Activated CD4-positive, alpha-beta T cell treated with anti-CD3 and anti-CD28 coated beads, Interleukin-2, amount 50 U/mL, for 1 hour (primary cell): ENCODE data around the gene PSEN2.
"Not testable (repeated sequence)": the region's sequence is repeated elsewhere in the genome, so short reads cannot be mapped to it uniquely, and the experiment has no call there.

Experiments used
- DNase-seq: peaks from one replicate; pipeline ENCODE4 v3.0.0-alpha.2; 2020

The PSEN2 gene

DNA sequence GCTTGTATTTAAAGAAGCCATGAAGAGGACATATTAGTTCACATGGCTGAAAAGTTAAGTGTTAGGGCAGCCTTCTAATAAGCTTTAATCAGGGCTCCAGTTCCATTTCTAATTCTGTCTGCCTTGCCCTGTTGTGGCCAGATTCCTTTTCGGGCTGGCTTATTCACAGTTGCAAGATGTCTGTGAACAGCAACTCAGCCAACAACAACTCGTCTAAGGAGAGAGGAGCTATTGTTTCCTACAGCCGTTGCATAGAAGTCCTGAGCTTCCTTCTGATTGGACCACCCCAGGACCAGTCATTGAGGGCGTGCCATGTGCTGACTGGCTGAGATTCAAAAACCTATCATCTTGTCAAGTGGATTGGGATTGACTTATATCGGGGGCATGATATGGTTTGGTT lies 51.1 kb downstream of the PSEN2 start:
- DNase-seq, result no peak

GRCh38 chr1:226929260-226930111 lies 59.1 kb downstream of the PSEN2 start:
- not testable (repeated sequence) for DNase-seq

- DNase-seq, result no peak
Observed at GRCh38 chr1:226934483-226935237, 64.2 kb downstream of the PSEN2 start.

DNA sequence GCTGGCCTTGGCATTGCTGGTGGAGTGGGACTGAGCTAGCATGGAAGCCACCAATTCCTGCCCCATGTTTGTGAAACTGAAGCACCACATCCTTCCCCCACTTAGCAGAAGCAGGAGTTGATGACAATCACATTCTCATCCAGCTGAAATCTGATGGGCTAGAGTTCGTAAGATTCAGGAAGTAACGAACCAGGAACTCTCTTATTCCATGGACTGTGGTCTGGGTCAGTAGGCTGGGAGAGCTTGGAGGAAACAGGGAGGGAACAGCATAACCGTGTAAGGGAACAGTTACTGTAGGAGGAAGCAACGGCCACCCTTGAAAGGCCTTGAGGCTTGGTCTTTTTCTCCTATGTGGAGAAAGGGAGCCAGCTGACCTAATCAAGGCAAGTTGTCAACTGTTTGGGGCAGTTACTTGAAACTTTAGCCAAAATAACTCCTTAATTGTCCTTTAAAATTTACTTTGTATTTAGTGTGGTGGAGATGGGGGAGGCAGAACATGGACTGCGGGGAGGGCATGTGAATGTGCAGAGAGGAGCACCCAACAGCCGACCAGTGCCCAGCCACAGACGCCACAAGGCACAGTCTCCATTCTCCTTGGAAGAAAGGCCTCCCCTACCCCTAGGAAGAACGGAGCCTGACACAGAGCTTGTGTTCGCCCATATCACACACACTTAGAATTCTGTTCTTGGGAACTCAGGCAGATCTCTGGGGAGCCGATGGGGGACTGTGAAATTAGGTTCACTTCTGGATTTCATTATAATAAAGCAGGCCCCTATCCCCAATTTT lies 67.7 kb downstream of the PSEN2 start:
- DNase-seq, result no peak

GRCh38 chr1:226938903-226939437 lies 68.6 kb downstream of the PSEN2 start:
- no peak for DNase-seq

DNA sequence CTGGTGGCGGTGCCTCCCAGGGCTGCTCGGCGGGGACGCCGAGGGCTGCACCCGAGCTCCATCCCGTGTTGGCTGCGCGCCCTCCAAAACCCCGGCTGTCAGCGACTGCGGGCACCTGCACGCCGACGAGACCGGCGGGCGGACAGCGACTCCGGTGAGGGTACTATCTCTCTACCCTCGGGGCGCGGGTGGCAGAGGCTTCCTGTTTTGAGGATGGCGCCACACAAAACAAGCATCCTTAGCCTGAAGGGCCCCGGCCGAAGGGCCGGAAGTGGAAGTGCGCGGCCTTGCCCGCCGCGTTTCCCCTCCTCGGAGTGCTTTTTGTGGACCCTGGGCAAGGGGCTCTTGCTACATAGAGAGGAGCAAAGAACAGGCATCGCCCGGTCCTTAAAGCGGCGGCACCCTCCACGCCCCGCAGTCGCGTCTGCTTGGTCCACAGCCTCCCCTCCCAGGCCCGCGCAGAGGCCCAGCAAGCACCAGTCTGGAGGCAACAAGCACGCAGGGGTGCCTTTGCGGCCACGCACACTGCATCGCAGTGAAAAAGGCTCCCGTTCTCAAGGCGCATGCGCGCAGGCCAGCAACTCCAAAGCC lies 69.1 kb downstream of the PSEN2 start:
- DNase-seq, result peak; percentile 62

GRCh38 chr1:226940029-226940805 lies 69.8 kb downstream of the PSEN2 start, which contains the start of gene COQ8A:
Gene COQ8A, plus strand, starts transcription at chr1:226940294. Its CDS starts 21,092 bp downstream, at chr1:226961386.
- peak; percentile 99 for DNase-seq

GRCh38 chr1:226940806-226941067 lies 70.3 kb downstream of the PSEN2 start:
- DNase-seq, result no peak

- no peak for DNase-seq
Observed at GRCh38 chr1:226942392-226942791, 72.0 kb downstream of the PSEN2 start.

- no peak for DNase-seq
Observed at GRCh38 chr1:226943156-226943555, 72.7 kb downstream of the PSEN2 start.

- no peak for DNase-seq
Observed at GRCh38 chr1:226943927-226944326, 73.5 kb downstream of the PSEN2 start.

- DNase-seq, result no peak
Observed at GRCh38 chr1:226945106-226945857, 74.9 kb downstream of the PSEN2 start.
